Stimulated activated effector memory CD8-positive, alpha-beta T cell treated with anti-CD3 and anti-CD28 coated beads, Interleukin-12 subunit alpha, Interleukin-12 subunit beta, amount 100 ng/mL, for 72 hours (primary cell): ENCODE data around the gene KCNQ1OT1.

Experiments
- ATAC-seq: fragments of 150-1000 bp; cut with Tn5 transposase; 2 replicates; pipeline ENCODE4 v1.10.0; 2021
- DNase-seq, 2 donors: peaks; one replicate each; pipeline ENCODE4 v3.0.0; 2021 to 2022; ENCODE audit warnings: low spot score in 2 of 2
- H3K27ac Mint-ChIP-seq: one replicate; pipeline ENCODE4 v1.8.0; 2022; ENCODE audit warnings: mild to moderate bottlenecking, mixed read lengths
- H3K36me3 Mint-ChIP-seq: one replicate; pipeline ENCODE4 v1.8.0; 2022; ENCODE audit warnings: mild to moderate bottlenecking, mixed read lengths
- H3K4me1 Mint-ChIP-seq: one replicate; pipeline ENCODE4 v1.8.0; 2022; ENCODE audit warnings: mixed read lengths
- H3K4me3 Mint-ChIP-seq: one replicate; pipeline ENCODE4 v1.8.0; 2022; ENCODE audit warnings: mild to moderate bottlenecking, mixed read lengths
- H3K9me3 Mint-ChIP-seq: one replicate; pipeline ENCODE4 v1.8.0; 2022; ENCODE audit warnings: mixed read lengths

The KCNQ1OT1 gene

GRCh38 chr11:2570841-2571597 is 128.8 kb downstream of the KCNQ1OT1 start:
- Mint-ChIP-seq H3K27ac (no peak overlapping the region), H3K4me3 (no peak overlapping the region), H3K9me3 (no peaks in the 10 kb centered on the region), H3K36me3 (no peaks in the 10 kb centered on the region), H3K4me1 (peaks cover 4% of the 10 kb centered on the region)
- ATAC-seq: no peak
- DNase-seq: no peak

GRCh38 chr11:2570211-2570811 is 129.5 kb downstream of the KCNQ1OT1 start:
- no peak for ATAC-seq

GRCh38 chr11:2569731-2570210 is 130.0 kb downstream of the KCNQ1OT1 start:
- peaks cover 4% of the 10 kb centered on the region for H3K4me1 Mint-ChIP-seq
- H3K36me3 Mint-ChIP-seq: no peaks in the 10 kb centered on the region
- no peak overlapping the region for H3K4me3 Mint-ChIP-seq
- no peak for ATAC-seq
- no peak overlapping the region for H3K27ac Mint-ChIP-seq
- H3K9me3 Mint-ChIP-seq: no peaks in the 10 kb centered on the region
- DNase-seq: no peak

More at GRCh38 chr11:2570211-2570811, 129.5 kb downstream of the KCNQ1OT1 start:
- Mint-ChIP-seq H3K36me3 (no peaks in the 10 kb centered on the region), H3K27ac (no peak overlapping the region), H3K4me1 (peaks cover 4% of the 10 kb centered on the region), H3K4me3 (no peak overlapping the region), H3K9me3 (no peaks in the 10 kb centered on the region)
- DNase-seq: no peak

DNA sequence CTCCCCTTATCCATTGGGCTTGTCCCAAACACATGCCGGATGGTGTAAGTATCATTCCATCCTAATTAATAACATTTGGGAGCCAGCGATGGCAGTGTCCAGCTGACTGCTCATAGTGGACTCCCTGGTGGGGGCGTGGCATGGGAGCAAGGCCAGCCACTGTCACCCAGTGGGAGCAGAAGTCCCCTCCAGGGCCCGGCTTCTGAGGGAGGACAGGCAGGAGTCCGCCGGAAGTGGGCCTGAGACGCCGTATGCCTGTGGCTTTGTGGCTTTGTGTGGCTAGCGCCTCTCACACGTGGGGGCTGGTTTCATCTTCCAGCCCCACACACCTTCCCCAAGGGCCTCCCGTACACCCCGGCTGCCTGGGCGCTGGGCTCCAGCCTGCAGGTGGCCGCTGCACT is 130.5 kb downstream of the KCNQ1OT1 start:
- no peaks in the 10 kb centered on the region for H3K36me3 Mint-ChIP-seq
- H3K9me3 Mint-ChIP-seq: no peaks in the 10 kb centered on the region
- ATAC-seq (no peak), DNase-seq (no peak)
- no peak overlapping the region for H3K27ac Mint-ChIP-seq
- H3K4me3 Mint-ChIP-seq: no peak overlapping the region
- peaks cover 4% of the 10 kb centered on the region for H3K4me1 Mint-ChIP-seq

GRCh38 chr11:2567026-2567671 is 132.6 kb downstream of the KCNQ1OT1 start:
- ATAC-seq (no peak), DNase-seq (no peak)
- Mint-ChIP-seq H3K4me1 (peaks cover 4% of the 10 kb centered on the region), H3K36me3 (no peaks in the 10 kb centered on the region), H3K27ac (no peak overlapping the region), H3K4me3 (no peak overlapping the region), H3K9me3 (no peaks in the 10 kb centered on the region)

GRCh38 chr11:2566223-2567025 is 133.4 kb downstream of the KCNQ1OT1 start:
- Mint-ChIP-seq H3K4me3 (no peak overlapping the region), H3K9me3 (no peaks in the 10 kb centered on the region), H3K27ac (no peak overlapping the region), H3K36me3 (no peaks in the 10 kb centered on the region), H3K4me1 (peaks cover 4% of the 10 kb centered on the region)
- no peak for DNase-seq
- no peak for ATAC-seq

DNA sequence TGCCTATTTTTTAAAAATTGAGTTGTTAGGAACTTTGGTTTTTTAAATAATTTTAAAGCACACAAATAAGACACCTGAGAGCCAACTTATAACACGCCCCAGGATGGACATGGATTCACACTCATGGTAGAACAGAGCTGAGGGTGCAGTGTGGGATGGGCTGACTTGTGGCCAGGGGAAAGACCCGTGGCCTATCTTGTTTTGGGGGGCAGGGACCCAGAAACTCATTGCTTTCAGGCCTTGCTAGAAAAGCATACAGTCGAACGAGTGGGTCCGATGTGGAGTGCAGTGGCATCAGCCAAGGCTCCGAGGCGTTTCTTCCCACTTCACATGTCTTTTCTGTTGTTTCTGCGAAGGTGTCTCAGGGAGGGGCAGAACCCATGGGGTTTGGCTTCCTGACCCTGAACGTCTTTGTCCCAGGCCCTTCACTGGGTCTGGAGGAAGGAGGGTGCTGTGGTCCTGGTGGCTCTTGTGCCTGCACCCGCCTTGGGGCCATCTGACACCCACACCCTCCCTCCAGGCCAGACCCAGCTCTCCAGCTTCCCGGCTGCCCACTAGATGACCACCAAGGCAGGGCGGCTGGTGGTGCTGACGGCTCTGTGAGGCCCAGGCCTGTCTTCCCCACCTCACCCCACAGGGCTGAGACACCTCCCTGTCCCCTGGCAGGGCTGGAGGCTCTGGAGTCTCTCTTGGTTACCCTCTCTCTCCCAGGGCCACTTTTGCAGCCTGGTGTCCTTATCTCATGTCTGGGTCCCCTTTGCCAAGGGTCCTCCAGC is 134.2 kb downstream of the KCNQ1OT1 start:
- DNase-seq (no peak), ATAC-seq (no peak)
- H3K4me3 Mint-ChIP-seq: no peak overlapping the region
- H3K9me3 Mint-ChIP-seq: no peaks in the 10 kb centered on the region
- peaks cover 4% of the 10 kb centered on the region for H3K4me1 Mint-ChIP-seq
- no peak overlapping the region for H3K27ac Mint-ChIP-seq
- no peaks in the 10 kb centered on the region for H3K36me3 Mint-ChIP-seq

DNA sequence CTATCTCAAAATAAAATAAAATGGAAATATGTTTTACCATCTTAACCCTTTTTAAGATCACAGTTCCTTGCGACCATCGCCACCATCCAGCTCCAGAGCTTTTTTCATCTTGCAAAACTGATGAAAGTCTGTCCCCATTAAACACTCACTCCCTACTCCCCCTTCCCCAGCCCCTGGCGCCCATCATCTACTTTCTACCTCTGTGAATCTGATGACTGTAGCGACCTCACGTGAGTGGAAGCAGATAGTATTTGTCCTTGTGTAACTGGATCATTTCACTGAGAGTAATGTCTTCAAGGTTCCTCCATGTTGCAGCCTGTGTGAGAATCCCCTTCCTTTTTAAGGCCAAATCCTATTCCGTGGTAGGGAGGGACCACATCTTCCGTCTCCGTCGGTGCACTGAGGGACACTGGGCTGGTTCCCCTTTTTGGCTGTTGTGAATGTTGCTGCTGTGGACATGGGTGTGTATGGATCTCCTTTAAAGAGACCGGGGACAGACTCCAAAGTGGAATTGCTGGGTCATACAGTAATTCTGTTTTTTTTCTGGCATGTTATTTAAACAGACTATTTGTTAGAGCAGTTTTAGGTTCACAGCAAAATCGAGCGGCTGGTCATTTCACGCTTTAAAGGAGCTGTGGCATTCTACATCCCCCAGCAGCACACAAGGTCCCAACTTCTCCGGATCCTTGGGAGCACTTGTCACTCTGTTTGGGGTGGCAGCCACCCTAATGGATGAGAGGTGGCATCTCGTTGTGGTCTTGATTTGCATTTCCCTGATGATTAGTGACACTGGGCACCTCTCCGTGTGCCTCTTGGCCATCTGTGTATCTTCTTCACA is 135.0 kb downstream of the KCNQ1OT1 start:
- Mint-ChIP-seq H3K27ac (no peak overlapping the region), H3K4me1 (peaks cover 4% of the 10 kb centered on the region), H3K4me3 (no peak overlapping the region)

DNA sequence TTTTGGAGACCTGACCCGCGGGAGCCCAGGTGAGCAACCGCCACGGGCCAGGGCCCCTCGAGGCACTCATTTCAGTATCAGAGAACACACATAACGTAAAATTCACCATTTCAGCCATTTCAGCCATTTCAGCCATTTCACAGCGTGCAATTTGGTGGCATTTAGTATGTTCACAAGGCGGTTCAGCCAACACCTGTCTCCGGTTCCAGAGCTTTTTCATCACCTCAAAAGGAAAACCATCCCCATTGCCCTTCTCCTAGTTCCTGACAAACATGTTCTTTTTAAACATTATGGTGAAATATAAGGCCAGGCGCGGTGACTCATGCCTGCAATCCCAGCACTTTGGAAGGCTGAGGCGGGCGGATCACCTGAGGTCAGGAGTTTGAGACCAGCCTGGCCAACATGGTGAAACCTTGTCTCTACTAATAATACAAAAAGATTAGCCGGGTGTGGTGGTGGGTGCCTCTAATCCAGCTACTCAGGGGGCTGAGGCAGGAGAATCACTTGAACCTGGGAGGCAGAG is 135.7 kb downstream of the KCNQ1OT1 start:
- ATAC-seq: no peak
- Mint-ChIP-seq H3K9me3 (no peaks in the 10 kb centered on the region), H3K36me3 (no peaks in the 10 kb centered on the region), H3K4me3 (no peak overlapping the region), H3K4me1 (peaks cover 4% of the 10 kb centered on the region), H3K27ac (no peak overlapping the region)
- DNase-seq: no peak

More for the DNA sequence above, 135.0 kb downstream of the KCNQ1OT1 start:
- ATAC-seq: no peak
- Mint-ChIP-seq H3K9me3 (no peaks in the 10 kb centered on the region), H3K36me3 (no peaks in the 10 kb centered on the region)
- no peak for DNase-seq

DNA sequence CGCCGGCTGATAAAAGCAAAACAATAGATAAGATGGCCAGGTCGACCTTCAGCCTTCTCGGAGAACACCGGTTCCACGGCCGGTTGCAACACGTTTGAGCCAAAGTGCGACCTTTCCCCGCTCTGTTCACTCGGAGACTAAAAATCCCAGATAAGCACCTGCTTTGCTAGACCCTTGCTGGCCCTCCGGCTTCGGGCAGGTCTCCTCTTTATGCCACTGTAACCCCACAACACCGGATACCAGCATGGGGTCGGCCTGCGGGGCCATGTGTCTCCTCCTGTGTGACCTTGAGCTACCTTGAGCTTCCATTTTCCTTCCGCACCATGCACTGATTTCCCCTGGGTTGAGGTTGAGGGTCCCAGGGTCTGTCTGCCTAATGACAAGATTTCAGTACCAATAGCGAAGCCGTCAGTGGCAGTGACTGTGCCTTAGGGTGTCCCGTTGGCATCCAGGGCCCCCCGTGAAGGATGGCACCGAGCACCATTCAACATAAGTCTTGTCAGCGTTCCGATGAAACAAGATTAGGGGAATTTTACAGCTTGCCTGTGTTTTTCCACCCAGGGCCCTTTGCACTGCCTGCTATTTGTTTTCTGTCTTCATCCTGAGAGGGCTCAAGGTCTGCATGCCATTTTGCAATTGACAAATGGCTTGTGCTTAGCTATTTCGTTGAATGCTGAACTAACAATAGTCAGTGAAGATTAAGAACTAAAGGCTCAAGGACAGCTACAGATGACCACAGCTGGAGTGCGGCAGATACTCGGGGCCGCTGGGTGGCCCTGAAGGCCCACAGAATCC is 136.4 kb downstream of the KCNQ1OT1 start:
- ATAC-seq (no peak), DNase-seq (no peak)
- H3K36me3 Mint-ChIP-seq: no peaks in the 10 kb centered on the region
- H3K9me3 Mint-ChIP-seq: no peaks in the 10 kb centered on the region
- H3K4me1 Mint-ChIP-seq: peaks cover 4% of the 10 kb centered on the region
- H3K4me3 Mint-ChIP-seq: no peak overlapping the region
- H3K27ac Mint-ChIP-seq: no peak overlapping the region

DNA sequence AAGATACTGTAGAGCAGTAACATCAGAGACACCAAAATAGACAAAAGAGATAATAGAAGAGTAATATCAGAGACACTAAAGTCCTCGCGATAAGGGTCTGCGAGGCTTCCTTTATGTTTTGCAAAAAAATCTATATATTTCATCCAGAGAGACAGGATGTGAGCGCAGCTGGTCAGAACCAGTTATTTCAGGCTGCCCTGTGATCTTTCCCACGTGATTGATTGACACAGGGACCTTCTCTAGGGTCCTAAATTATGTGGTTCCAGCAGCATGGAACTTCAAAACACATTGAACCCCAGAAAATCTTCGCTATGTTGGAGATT is 136.9 kb downstream of the KCNQ1OT1 start:
- DNase-seq (no peak), ATAC-seq (no peak)
- H3K4me3 Mint-ChIP-seq: no peak overlapping the region
- H3K27ac Mint-ChIP-seq: no peak overlapping the region
- no peaks in the 10 kb centered on the region for H3K9me3 Mint-ChIP-seq
- H3K4me1 Mint-ChIP-seq: peaks cover 4% of the 10 kb centered on the region
- H3K36me3 Mint-ChIP-seq: no peaks in the 10 kb centered on the region

DNA sequence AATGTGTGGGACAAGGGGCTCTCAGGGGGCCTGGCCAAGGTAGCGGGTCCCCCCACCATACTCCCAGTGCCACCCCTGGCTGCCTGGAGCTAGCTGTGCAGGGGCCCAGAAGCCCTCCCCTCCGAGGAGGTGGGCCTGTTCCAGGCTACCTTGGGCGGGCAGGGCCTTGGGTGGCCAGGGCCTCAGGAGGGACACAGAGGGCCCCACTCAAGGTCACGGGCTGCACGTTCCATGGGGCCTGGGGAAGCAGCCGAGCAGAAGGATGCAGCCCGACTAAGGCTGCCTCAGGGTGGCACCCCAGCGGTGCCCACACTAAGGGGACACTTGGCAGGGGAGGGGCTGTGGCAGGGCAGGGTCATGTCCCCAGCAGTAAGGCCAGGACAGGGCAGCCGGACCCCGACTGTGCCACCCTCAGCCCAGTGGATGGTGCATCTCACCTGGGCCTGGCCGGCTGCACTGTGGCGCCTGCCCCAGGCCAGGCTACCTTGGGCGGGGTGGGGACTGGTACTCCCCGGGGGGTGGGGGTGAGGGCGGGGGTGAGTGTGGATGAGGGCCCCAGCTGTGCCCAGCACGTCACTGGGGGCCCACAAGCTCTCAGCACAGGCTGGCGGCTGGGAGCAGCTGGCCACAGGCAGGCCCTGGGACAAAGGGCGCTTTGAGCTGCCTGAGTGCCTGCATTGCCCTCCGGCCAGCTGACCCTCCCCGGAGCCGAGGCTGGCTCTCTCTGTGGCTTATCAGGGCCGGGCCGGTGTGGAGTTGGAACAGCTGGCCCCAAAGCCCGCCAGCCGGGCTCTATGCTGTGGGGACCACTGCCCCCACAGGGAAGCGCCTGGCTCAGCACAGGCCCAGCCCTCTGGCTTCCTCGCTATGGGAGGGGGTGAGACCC is 137.9 kb downstream of the KCNQ1OT1 start:
- Mint-ChIP-seq H3K27ac (no peak overlapping the region), H3K36me3 (no peaks in the 10 kb centered on the region), H3K9me3 (no peaks in the 10 kb centered on the region), H3K4me3 (no peak overlapping the region), H3K4me1 (peaks cover 4% of the 10 kb centered on the region)
- DNase-seq (no peak), ATAC-seq (peak; percentile 4)
